ENCODE measurements around the gene PRKCB.

GRCh38 chr16:23867566-23867965 is 31.8 kb downstream of the PRKCB start:
- TF ChIP-seq CTCF (IDR thresholded peaks at IDR 0.05; ENCODE audit: poor library complexity, severe bottlenecking) (no peak), POLR2AphosphoS5 (IDR thresholded peaks at IDR 0.05) (no peak), EZH2 (IDR thresholded peaks at IDR 0.05; ENCODE audit: borderline replicate concordance, insufficient read depth, low read length, poor library complexity, severe bottlenecking) (no peak), REST (IDR thresholded peaks at IDR 0.05; ENCODE audit: borderline replicate concordance) (no peak), SMC3 (conservative IDR thresholded peaks at IDR 0.05; ENCODE audit: poor library complexity) (no peak), EP300 (conservative IDR thresholded peaks at IDR 0.05; ENCODE audit: poor library complexity, severe bottlenecking) (no peak), RAD21 (conservative IDR thresholded peaks at IDR 0.05) (no peak), MXI1 (conservative IDR thresholded peaks at IDR 0.05; ENCODE audit: poor library complexity, severe bottlenecking) (no peak)

Measured in neural cell (in vitro differentiated cells).